AG10803 (cell line): ENCODE results near the gene CDC37.
"Not testable (repeated sequence)": the region's sequence is repeated elsewhere in the genome, so short reads cannot be mapped to it uniquely, and the experiment has no call there.

ENCODE experiments used
- DNase-seq: peaks from one replicate; pipeline ENCODE4 v3.0.0; 2010; ENCODE audit warnings: low read depth
- H3K4me3 ChIP-seq: 2 replicates; pipeline ENCODE4 v1.5.1; 2011; ENCODE audit warnings: mild to moderate bottlenecking, low read length, control low read depth
- TF ChIP-seq, protein P1 (sequence below): conservative IDR thresholded peaks from 2 replicates; pipeline ENCODE4 v1.5.1; 2011; ENCODE audit warnings: mild to moderate bottlenecking, low read length, control low read depth, inconsistent platforms

The CDC37 gene

DNA sequence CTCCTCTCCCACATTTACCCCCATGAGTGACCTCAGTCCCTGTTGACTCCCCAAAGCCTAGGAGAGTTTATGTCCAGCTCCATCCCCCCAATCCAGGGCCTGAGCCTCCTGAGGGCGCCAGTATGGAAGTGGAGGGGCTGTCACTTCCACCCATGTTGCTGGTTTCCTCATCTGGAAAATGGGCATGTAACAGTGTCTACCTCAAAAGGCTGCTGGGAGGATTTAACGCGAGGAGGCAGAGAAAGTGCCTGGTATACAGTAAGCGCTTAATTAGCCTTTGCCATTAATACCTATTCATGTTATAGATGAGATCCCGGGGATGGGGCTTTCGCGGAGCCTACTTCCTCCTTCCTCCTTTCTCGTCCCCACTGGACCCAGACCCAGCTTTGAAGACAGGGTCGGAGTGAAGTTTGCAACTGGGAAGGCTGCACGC, 23.4 kb downstream of the CDC37 start:
- no peak for DNase-seq
- peak overlapping the region; percentile 94 for H3K4me3 ChIP-seq
- TF ChIP-seq, protein P1, sequence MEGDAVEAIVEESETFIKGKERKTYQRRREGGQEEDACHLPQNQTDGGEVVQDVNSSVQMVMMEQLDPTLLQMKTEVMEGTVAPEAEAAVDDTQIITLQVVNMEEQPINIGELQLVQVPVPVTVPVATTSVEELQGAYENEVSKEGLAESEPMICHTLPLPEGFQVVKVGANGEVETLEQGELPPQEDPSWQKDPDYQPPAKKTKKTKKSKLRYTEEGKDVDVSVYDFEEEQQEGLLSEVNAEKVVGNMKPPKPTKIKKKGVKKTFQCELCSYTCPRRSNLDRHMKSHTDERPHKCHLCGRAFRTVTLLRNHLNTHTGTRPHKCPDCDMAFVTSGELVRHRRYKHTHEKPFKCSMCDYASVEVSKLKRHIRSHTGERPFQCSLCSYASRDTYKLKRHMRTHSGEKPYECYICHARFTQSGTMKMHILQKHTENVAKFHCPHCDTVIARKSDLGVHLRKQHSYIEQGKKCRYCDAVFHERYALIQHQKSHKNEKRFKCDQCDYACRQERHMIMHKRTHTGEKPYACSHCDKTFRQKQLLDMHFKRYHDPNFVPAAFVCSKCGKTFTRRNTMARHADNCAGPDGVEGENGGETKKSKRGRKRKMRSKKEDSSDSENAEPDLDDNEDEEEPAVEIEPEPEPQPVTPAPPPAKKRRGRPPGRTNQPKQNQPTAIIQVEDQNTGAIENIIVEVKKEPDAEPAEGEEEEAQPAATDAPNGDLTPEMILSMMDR: no peak; the same call in 1 of the 2 replicates

DNA sequence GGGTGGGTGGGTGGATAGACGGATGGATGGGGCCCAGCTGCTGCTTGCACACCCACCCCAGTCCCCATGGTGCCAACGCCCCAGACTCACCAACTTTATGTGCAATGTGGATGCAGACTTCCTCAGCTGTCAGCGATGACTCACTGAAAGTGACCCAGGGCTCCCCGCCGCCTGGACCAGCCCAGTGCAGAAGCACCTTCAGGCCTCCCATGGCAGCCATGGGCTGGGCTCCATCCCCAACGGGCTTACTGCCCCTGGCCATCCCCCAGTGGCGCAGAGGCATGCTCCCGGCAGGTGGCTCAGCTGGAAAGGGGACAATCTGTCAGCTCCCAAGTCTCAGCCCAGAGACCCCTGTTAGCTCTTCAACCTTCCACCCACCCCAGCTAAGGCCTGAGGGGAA, 25.2 kb downstream of the CDC37 start:
- TF ChIP-seq, protein P1: no peak
- no peak overlapping the region for H3K4me3 ChIP-seq
- DNase-seq: no peak

DNA sequence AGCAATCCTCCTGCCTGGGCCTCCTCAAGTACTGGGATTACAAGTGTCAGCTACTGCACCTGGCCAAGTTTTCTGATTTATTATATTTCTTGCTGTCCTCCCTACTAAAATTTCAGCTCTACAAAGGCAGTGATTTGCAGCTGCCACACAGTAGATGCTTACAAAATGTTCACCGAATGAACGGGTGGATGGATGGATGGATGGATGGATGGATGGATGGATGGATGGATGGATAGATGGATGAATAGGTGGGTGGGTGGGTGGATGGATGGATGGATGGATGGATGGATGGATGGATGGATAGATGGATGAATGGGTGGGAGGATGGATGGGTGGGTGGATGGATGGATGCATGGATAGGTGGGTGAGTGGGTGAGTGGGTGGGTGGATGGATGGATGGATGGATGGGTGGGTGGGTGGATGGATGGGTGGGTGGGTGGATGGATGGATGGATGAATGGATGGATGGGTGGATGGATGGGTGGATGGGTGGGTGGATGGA, 26.2 kb downstream of the CDC37 start:
- DNase-seq, H3K4me3 ChIP-seq: not testable (repeated sequence)

GRCh38 chr19:10374931-10375330, 28.4 kb downstream of the CDC37 start:
- TF ChIP-seq, protein P1: no peak
- no peak for DNase-seq
- H3K4me3 ChIP-seq: no peak overlapping the region

DNA sequence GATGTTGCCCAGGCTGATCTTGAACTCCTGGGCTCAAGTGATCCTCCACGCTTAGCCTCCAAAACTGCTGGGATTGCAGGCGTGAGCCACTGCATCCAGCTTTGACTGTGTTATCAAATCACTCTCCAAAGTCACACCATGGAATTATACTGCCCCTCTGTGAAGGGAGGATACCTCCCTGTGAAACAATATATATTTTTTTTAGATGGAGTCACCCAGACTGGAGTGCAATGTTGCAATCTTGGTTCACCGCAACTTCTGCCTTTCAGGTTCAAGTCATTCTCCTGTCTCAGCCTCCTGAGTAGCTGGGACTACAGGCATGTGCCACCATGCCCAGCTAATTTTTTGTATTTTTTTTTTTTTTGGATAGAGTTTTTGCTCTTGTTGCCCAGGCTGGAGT, 30.7 kb downstream of the CDC37 start:
- no peak for DNase-seq
- TF ChIP-seq, protein P1: no peak
- no peak overlapping the region for H3K4me3 ChIP-seq

DNA sequence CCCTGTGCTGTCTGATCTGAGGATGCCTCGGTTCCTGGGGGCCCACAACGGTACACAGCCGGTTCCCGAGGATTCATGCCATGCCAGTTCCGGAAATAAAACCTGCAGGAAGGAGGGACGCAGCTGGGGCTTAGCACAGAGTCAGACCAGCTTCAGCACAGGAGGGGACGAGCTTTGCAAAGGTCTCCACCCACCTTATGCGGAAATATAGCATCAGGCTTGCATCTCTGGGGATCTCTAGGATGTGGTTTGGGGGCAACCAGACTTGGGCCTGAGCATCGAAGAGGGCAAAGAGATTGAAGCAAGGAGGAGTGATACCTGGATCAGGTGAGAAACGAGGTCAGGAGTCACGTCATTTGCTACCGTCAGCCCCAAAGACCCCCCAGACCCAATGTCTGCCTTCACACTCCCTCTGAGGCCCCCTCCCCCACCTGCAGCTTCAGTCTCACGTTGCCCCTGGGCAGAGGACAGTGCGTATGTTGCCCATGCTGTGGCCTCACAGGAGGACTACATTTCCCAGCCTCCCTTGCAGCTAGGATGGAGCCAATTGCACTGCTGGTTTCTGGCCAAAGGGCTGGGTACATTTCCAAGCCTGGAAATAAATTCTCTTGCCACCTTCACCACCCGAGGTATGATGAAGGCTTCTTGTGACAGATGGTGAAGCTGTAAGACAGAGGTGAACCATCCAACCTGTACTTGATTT, 35.1 kb downstream of the CDC37 start:
- no peak overlapping the region for H3K4me3 ChIP-seq
- DNase-seq: no peak
- TF ChIP-seq, protein P1: no peak

GRCh38 chr19:10366950-10367512, 36.3 kb downstream of the CDC37 start:
- H3K4me3 ChIP-seq, DNase-seq: not testable (repeated sequence)

DNA sequence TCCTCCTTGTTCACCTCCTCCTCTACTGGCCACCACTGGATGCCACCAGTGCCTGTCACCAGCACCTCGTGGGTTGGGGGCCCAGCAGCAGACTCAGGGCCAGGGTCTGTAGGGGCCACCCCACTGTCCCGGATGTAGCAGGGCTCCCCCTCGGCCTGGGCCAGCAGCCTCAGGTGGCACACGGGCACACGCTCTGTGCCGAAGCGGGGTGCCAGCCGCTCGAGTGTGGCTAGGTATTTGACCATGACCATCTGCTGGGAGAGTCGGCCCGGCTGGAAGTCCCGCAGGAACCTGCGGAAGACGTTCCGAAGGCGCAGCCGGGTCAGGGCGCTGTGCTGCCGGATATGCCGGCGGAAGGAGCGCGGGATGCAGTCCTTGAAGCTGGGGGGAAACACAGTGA, 37.8 kb downstream of the CDC37 start:
- TF ChIP-seq, protein P1: no peak
- H3K4me3 ChIP-seq: no peak overlapping the region
- no peak for DNase-seq
